Measurements from ENCODE around the gene RET.

DNA sequence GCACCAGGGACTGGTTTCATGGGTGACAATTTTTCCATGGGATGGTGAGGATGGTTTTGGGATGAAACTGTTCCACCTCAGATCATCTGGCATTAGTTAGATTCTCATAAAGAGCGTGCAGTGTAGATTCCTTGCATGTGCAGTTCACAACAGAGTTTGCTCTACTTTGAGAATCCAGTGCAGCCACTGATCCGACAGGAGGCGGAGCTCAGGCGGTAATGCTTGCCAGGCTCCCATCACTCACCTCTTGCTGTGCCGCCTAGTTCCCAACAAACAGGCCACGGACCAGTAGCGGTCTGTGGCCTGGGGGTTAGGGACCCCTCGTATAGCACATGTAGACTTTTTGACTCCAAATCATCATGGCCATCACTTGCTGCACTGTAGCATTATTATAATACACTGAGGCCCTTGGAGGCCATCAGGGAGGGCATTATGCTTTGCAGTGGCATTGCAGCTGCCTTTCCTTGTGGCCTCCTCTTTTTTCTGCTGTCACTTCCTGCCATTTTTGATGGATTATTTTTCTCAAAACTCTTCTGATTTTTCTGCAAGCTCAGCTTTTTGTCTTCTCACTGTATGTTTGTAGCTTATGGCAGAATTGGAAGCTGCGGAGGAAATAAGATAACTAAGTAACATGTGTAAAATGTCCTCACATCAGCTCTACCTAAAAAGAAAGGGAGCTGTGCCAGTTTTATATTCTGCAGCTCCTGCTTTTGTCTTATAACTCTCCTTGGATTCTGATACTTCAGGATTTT lies 79.9 kb downstream of the RET start:
- TF ChIP-seq EZH2phosphoT487 (conservative IDR thresholded peaks at IDR 0.05; ENCODE audit: low read length): no peak
- TF ChIP-seq, protein P1, sequence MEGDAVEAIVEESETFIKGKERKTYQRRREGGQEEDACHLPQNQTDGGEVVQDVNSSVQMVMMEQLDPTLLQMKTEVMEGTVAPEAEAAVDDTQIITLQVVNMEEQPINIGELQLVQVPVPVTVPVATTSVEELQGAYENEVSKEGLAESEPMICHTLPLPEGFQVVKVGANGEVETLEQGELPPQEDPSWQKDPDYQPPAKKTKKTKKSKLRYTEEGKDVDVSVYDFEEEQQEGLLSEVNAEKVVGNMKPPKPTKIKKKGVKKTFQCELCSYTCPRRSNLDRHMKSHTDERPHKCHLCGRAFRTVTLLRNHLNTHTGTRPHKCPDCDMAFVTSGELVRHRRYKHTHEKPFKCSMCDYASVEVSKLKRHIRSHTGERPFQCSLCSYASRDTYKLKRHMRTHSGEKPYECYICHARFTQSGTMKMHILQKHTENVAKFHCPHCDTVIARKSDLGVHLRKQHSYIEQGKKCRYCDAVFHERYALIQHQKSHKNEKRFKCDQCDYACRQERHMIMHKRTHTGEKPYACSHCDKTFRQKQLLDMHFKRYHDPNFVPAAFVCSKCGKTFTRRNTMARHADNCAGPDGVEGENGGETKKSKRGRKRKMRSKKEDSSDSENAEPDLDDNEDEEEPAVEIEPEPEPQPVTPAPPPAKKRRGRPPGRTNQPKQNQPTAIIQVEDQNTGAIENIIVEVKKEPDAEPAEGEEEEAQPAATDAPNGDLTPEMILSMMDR (IDR thresholded peaks at IDR 0.05; ENCODE audit: insufficient read depth, low read length, poor library complexity, severe bottlenecking): no peak

Data from SU-DHL-6 (cell line).